Measurements from ENCODE around the gene APBA1. TPM values are rescaled to one million over a fixed set of nuclear protein-coding genes. Genes with fewer than 3 reads are reported as not detected.
A peak's percentile ranks its signal among the peaks of the same experiment; 100 is the strongest.

APBA1 gene
- total and polyA plus RNA-seq, 4 donors, result 0.95 to 8.1 (median 2.8) TPM

GRCh38 chr9:69386651-69387050 is 285.5 kb downstream of the APBA1 start:
- TF ChIP-seq CTCF (IDR thresholded peaks at IDR 0.05; ENCODE audit: control extremely low read depth, extremely low read depth), result no peak
- no peak for ATAC-seq (ENCODE audit: insufficient read depth, low FRiP score)
- Histone ChIP-seq H3K4me3 (no peak overlapping the region), H3K36me3 (ENCODE audit: control insufficient read depth in 4 of 4, insufficient read depth in 4 of 4, low read length in 4 of 4) (peaks cover 0 to 3% (median 2%) of the 10 kb centered on the region in 4 donors), H3K9me3 (ENCODE audit: control insufficient read depth in 4 of 4, insufficient read depth in 3 of 4, low read length in 3 of 4) (no peaks in the 10 kb centered on the region), H3K4me1 (ENCODE audit: control insufficient read depth in 5 of 5, insufficient read depth in 5 of 5, low read length in 5 of 5) (peaks cover 0 to 12% (median 4%) of the 10 kb centered on the region in 5 donors), H3K27ac (ENCODE audit: low read depth in 1 of 2, low read length in 1 of 2) (peak overlapping the region; percentile 6 to 28), H3K27me3 (ENCODE audit: control insufficient read depth in 3 of 3, insufficient read depth in 3 of 3, low read length in 2 of 3) (no peaks in the 10 kb centered on the region), H3K9ac (ENCODE audit: insufficient read depth in 1 of 2, low read length in 2 of 2) (no peak overlapping the region)
- no peak for DNase-seq
- WGBS, 2 donors, result 65 to 66% methylated on average over 4 of the region's 4 CpGs

- WGBS, 2 donors, result 56 to 59% methylated on average over 6 of the region's 6 CpGs
- no peaks in the 10 kb centered on the region for H3K9me3 ChIP-seq (ENCODE audit: control insufficient read depth in 4 of 4, insufficient read depth in 3 of 4, low read length in 3 of 4)
- peak in 1 of 3 donors; percentile 36 for DNase-seq
- H3K4me3 ChIP-seq, result no peak overlapping the region
- H3K27ac ChIP-seq (ENCODE audit: low read depth in 1 of 2, low read length in 1 of 2), result no peak overlapping the region
- ATAC-seq (ENCODE audit: insufficient read depth, low FRiP score), result no peak
- H3K9ac ChIP-seq (ENCODE audit: insufficient read depth in 1 of 2, low read length in 2 of 2), result no peak overlapping the region
- H3K27me3 ChIP-seq (ENCODE audit: control insufficient read depth in 3 of 3, insufficient read depth in 3 of 3, low read length in 2 of 3), result no peaks in the 10 kb centered on the region
- H3K36me3 ChIP-seq (ENCODE audit: control insufficient read depth in 4 of 4, insufficient read depth in 4 of 4, low read length in 4 of 4), result peaks cover 0 to 3% (median 2%) of the 10 kb centered on the region in 4 donors
- TF ChIP-seq CTCF (IDR thresholded peaks at IDR 0.05; ENCODE audit: control extremely low read depth, extremely low read depth), result no peak
- peaks cover 0 to 10% (median 4%) of the 10 kb centered on the region in 5 donors for H3K4me1 ChIP-seq (ENCODE audit: control insufficient read depth in 5 of 5, insufficient read depth in 5 of 5, low read length in 5 of 5)
These were observed 286.6 kb downstream of the APBA1 start for GRCh38 chr9:69385581-69386033.

GRCh38 chr9:69382135-69382534 is 290.0 kb downstream of the APBA1 start:
- H3K4me1 ChIP-seq (ENCODE audit: control insufficient read depth in 5 of 5, insufficient read depth in 5 of 5, low read length in 5 of 5), result peaks cover 0 to 10% (median 6%) of the 10 kb centered on the region in 5 donors
- H3K27ac ChIP-seq (ENCODE audit: low read depth in 1 of 2, low read length in 1 of 2), result no peak overlapping the region
- no peak for TF ChIP-seq CTCF (IDR thresholded peaks at IDR 0.05; ENCODE audit: control extremely low read depth, extremely low read depth)
- no peaks in the 10 kb centered on the region for H3K9me3 ChIP-seq (ENCODE audit: control insufficient read depth in 4 of 4, insufficient read depth in 3 of 4, low read length in 3 of 4)
- peaks cover 0 to 3% (median 0%) of the 10 kb centered on the region in 4 donors for H3K36me3 ChIP-seq (ENCODE audit: control insufficient read depth in 4 of 4, insufficient read depth in 4 of 4, low read length in 4 of 4)
- no peaks in the 10 kb centered on the region for H3K27me3 ChIP-seq (ENCODE audit: control insufficient read depth in 3 of 3, insufficient read depth in 3 of 3, low read length in 2 of 3)
- no peak overlapping the region for H3K9ac ChIP-seq (ENCODE audit: insufficient read depth in 1 of 2, low read length in 2 of 2)
- WGBS, 2 donors, result 67 to 78% methylated on average over 4 of the region's 4 CpGs
- H3K4me3 ChIP-seq, result no peak overlapping the region
- DNase-seq (peak in 2 of 3 donors; percentile 68 to 79), ATAC-seq (ENCODE audit: insufficient read depth, low FRiP score) (no peak)

GRCh38 chr9:69380811-69381210 is 291.4 kb downstream of the APBA1 start:
- no peak overlapping the region for H3K9ac ChIP-seq (ENCODE audit: insufficient read depth in 1 of 2, low read length in 2 of 2)
- TF ChIP-seq CTCF (IDR thresholded peaks at IDR 0.05; ENCODE audit: control extremely low read depth, extremely low read depth), result no peak
- 84 to 91% methylated on average over 3 of the region's 3 CpGs for WGBS, 2 donors
- H3K27ac ChIP-seq (ENCODE audit: low read depth in 1 of 2, low read length in 1 of 2), result peak overlapping the region in 1 of 2 donors; percentile 85
- ATAC-seq (ENCODE audit: insufficient read depth, low FRiP score), result no peak
- DNase-seq, result no peak
- H3K36me3 ChIP-seq (ENCODE audit: control insufficient read depth in 4 of 4, insufficient read depth in 4 of 4, low read length in 4 of 4), result peaks cover 0 to 3% (median 0%) of the 10 kb centered on the region in 4 donors
- H3K4me1 ChIP-seq (ENCODE audit: control insufficient read depth in 5 of 5, insufficient read depth in 5 of 5, low read length in 5 of 5), result peaks cover 0 to 13% (median 6%) of the 10 kb centered on the region in 5 donors
- no peak overlapping the region for H3K4me3 ChIP-seq
- H3K9me3 ChIP-seq (ENCODE audit: control insufficient read depth in 4 of 4, insufficient read depth in 3 of 4, low read length in 3 of 4), result no peaks in the 10 kb centered on the region
- H3K27me3 ChIP-seq (ENCODE audit: control insufficient read depth in 3 of 3, insufficient read depth in 3 of 3, low read length in 2 of 3), result no peaks in the 10 kb centered on the region
